ENCODE data around the gene FAM3C.
A peak's percentile ranks its signal among the peaks of the same experiment; 100 is the strongest.

The FAM3C gene

DNA sequence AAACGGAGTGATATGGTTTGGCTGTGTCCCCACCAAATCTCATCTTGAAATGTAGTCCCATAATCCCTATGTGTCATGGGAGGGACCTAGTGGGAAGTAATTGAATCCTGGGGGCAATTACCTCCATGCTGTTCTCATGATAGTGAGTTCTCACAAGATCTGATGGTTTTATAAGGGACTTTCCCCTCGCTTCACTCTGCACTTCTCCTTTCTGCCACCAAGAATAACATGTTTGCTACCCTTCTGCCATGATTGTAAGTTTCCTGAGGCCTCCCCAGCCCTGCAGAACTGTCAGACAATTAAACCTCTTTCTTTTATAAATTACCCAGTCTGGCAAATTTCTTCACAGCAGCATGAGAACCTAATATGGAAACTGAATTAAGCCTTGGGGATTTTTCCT, 19.1 kb downstream of the FAM3C start:
- DNase-seq, result no peak

DNA sequence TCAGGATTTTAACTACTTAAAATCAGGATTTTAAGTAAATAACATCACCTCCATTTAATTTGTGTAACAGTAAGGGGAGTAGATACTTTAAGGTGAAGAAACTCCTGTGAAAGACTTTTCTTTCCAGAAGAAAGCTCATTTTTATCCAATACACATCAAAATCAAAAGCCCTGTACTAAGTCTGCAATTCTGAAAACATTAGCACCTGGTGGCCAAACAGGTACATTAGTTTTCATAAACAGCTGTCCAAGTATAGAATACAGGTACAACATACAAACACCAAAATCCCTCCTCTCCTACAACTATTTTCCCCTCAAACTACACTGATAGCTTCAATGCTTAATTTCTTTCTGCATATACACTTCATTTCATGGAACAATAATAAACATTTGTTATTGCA, 22.9 kb downstream of the FAM3C start:
- no peak for DNase-seq

DNA sequence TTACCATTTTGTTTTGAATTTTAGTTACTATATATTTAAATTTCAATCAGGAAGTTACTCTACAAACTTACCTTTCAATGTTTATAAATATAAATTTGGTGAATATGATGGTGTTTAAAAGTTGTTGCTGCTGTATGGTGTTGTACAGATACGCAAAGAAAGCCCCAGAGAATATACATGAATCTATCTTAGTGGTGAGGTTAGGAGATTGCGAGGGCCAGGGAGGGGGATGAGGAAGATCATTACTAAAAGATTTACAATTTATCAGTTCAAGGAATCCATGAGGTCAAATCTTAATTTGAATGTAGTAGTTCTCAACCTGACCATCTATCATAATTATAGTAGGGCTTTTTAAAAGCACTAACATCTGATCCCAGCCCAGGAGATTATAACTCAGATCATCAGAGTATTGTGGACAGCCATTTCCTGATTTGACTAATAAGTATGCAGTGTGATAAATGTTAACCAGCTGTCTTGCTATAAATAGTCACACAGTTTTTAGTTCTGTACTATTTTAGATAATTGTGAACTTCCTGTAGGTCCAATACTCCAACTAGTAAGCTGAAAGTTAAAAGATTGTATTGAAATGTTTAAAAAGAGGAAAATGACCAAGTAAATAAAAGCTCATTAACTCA, 23.6 kb downstream of the FAM3C start:
- no peak for DNase-seq

DNA sequence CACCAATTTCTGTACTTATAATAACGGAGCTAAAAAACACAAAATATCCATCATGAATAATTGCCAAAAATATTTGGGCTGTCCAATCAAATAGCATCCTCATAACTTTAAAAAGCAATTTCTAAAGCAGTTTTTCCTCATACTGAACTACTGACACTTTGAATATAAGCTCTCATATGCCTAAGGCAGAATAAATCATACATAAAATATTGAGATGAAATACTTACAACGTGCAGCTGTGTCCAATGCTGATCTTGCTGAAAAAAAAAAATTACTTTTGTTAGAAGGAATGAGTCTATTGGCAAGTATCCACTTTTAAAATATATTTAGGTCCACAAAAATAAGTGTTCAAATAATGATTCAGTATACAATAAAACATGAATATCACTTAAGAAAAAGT, 24.2 kb downstream of the FAM3C start:
- no peak for DNase-seq

DNA sequence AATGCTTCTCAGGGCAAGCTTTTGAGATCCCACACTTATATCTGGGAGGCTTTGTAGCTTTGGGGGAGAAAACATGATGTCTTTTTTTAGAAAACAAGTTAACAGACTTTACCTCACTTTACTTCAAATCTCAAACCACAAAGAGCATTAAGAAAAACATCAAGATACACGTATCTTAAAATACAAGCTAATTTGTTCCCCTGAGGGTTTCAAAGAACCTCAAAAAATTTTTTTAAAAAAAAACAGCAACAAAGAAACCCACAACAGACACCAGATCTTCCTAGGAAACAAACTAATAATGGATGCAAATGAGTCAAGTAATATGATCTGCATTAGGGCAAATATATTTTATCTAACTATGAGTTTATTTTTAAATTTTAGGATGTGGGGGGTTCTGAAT, 24.7 kb downstream of the FAM3C start:
- DNase-seq, result no peak

DNA sequence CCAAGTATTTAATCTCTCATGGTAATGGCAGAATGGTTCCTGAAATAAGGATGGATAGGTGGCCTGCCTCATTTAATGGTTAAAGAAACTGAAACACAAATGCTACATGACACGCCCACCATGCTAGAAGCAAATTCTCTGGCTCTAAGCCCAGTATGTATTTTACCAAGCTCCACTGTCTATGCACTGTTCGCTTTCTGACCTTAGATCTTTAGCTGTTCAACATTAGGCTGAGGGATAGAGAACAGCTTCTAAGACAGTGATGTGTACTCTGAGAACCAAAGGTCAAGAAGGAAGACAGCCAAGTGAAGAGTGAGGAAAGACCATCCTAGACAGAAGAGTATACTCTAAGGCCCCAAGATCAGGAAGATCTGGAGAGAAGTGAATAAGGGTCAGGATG, 26.6 kb downstream of the FAM3C start:
- no peak for DNase-seq

DNA sequence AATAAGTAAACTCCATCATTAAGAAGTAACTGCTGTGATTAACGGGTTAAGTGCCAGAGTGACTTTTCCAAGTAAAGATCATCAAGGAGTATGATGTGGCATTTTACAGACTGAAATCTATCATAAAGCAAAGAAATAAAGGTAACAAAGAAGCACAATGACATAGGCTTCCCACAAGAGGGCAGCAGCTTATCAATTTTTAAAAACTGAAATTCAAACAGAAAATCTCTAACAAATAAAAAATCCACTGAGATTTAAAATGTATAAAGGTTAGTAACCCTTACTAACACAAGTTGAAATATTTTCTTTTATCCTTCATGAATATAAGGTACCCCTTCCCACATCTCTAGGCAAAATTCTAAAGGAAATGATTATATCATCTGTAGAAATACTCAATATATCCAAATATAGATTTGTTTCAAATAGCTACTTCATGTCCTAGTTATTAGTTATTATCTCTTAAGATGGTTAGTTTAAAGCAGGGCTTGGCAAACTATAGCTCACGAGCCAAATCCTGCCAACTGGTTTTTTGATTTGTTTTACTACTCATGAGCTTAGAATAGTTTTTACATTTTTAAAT, 29.2 kb downstream of the FAM3C start:
- peak; percentile 25 for DNase-seq

DNA sequence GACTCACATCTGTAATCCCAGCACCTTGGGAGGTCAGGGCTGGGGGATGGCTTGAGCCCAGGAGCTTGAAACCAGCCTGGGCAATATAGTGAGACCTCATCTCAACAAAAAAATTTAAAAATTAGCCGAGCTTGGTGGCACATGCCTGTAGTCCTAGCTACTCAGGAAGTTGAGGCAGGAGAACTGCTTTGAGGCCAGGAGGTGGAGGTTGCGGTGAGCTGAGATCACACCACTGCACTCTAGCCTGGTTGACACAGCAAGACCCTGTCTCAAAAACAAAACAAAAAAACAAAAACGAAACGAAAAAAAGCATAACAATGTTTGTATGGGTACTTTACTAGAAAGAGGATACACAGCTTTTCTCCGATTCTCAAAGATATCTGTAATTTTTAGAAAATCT, 35.5 kb downstream of the FAM3C start:
- DNase-seq, result no peak

DNA sequence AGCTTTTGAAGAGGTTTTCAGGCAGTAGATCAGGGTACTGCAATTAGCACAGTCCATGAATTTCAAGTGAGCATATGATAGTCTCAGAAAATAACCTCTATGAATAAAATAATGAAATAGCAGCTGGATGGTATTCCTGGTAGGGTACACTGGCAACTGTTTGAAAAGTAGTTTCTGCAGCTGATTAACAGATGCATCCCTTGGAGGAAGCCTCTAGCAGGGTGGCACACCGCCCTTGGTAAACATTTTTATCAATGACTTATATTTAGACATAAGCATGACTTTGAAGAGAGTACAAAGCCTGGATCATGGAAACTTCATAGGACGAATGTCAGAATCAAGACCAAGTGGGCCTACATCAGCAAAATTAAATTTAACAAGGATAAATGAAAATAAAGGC, 40.5 kb downstream of the FAM3C start:
- DNase-seq, result peak; percentile 73

DNA sequence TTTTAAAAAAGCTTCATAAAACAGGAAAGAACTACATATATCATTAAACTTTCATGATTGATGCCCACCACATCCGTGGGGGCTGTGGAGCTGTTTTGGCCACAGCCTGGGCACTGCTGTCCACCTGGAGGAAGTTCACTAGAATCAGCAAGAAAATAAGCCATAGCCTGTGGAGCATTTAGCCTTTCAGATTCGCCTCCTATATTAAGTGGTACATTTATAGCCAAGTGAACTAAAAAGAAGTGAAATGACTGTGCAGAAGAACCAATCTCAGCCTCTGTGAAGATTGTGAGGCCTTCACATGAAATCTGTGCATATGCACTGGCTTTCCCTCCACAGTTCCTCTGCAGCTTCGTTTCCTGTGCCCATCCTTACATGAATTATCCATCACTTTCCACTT, 43.8 kb downstream of the FAM3C start:
- no peak for DNase-seq

DNA sequence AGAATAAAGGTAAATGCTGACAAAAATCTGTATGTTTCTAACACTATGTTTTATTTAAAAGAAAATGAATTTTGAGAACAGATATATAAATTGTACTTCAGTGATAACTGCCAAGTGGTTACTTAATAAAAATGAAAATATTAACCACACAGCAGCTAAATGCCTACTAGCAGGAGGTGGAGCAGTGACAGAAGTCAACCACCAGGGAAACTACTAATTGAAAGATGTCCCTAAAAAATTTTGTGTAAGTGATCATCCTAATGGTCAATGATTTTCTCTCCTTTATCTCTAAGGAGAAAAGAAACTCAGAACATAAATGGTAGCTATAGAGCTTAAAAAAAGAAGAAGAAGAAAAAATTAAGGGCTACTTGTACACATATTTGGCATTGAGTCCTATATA, 44.4 kb downstream of the FAM3C start:
- no peak for DNase-seq

DNA sequence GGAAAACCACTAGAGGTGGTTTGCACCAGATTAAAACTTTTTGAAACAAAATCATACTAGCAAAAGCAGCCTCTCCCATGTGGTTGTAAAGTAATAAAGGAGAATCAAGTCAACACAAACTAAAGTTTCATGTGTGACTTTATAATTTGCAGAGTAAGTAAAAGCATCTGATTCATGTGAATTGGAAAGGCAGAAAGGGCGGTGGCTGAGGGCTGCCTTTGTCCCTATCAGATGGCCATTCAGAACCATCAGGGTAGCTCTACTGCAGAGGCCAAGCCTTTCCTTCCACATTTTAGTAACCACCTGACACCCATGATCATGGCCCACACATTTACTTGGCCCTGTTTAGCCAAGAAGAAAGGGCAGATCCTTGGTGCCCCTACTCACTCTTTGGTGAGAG, 51.6 kb downstream of the FAM3C start:
- no peak for DNase-seq

DNA sequence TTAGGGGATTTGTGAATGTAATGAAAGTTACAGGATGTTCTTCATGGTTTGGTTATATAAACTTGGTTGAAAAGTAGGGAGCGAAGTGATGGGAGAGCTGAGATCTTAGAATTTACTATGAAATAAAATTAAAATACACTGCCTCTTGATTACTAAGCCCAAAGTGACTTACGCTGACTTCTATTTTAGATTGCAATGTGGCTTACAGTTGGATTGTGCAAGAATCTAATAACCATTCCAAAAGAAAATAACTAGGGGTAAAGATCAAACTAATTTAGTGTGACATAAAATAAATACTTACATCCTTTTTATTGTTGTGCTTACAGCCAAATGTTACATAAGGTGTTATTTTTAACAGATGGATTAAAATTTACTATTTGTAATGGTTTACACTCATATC, 52.0 kb downstream of the FAM3C start:
- DNase-seq, result no peak

DNA sequence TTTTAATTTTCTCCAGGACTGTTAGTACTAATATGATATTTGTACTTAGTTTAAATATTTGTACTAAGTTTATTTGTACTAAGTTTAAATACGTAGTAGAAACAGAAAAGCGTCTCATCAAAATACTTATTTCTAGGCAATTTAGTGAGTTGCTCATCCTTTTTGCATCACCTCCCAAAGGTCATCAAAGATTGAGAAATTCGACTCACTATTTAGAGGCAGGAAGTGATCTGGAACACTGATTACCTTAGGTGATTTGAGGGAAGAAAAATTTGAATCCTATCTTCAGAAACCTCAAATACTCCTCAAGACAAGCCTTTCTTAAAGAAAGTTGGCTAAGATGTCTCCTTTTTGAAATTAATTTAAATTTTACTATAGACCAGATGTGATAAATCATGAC, 52.8 kb downstream of the FAM3C start:
- DNase-seq, result no peak

DNA sequence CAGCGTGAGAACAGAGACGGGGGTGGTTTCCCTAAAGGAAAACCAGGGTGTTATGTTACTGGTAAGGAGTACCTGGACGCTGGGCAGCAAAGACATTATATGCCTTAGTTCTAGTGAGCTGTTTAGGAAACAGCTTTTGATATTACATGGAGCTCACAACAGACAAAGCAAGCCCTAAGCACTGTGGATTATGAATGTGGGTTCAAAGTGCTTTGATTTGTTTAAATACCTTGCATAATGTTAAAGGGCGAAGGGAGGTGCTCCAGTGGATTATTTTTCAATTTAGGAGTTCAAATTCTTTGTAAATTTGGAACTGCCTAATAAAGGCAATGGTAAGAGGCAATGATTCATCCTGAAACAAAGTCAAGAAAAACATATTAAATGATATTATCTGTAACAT, 53.5 kb downstream of the FAM3C start:
- no peak for DNase-seq

DNA sequence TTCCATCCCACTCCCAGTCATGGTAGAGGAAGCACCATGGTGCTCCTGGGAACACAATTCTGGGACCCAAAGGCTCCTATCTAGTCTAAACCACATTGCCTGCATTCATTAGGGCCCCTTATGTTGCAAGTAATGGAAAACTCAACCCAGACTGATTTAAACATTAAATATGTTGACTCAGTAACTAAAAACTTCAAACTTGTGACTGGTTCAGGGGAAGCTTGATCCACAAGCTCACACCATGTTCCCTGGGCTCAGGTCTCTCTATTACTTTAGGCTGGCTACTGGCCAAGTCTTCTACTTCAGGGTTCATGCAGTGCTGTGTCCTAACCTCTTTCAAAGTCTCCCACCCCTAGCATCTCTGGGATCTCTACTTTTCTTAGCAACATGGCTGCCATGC, 54.2 kb downstream of the FAM3C start:
- DNase-seq, result no peak

DNA sequence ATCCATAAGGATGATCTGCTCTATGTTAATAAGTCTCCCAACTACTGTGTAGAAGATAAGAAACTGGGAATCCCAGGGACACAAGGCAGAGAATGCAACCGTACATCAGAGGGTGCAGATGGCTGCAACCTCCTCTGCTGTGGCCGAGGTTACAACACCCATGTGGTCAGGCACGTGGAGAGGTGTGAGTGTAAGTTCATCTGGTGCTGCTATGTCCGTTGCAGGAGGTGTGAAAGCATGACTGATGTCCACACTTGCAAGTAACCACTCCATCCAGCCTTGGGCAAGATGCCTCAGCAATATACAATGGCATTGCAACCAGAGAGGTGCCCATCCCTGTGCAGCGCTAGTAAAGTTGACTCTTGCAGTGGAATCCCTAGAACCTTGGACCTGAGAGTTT, 57.0 kb downstream of the FAM3C start:
- no peak for DNase-seq

DNA sequence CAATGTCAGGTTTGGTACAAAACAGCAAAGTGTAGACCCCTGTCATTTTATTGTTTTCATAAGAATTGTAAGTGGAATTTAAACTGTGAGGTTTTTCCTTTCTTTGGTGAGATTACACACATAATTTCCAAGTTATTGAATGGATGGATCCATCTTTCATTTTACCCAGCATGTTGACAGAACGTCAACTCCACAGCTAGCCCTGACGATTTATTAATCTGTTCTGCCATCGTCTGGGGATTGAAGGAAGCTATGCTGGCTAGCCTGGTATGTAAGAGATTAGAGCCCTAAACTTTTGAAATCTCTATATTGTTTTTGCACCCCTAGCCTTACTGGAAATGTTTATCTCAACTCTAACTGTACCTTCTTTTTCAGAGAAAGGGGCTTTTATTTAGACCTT, 58.7 kb downstream of the FAM3C start:
- DNase-seq, result no peak

DNA sequence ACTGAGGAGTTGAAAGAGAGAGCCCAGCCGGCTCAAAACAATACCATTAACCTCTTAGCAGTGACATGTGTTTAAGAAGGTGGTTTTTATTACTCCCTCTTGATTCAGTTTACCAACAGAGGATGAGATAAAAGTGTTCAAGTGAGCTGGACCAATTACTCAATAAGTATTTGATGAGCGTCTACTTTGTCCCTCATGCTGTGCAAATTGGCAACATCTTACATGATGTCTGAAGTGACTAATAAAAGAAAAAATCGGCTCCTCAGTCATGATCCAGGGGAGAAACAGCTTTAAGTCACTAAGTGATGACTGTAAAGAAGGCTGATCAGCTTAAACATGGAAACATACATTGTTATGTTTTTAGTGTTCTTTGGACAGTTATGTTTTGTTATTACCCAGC, 59.5 kb downstream of the FAM3C start:
- no peak for DNase-seq

DNA sequence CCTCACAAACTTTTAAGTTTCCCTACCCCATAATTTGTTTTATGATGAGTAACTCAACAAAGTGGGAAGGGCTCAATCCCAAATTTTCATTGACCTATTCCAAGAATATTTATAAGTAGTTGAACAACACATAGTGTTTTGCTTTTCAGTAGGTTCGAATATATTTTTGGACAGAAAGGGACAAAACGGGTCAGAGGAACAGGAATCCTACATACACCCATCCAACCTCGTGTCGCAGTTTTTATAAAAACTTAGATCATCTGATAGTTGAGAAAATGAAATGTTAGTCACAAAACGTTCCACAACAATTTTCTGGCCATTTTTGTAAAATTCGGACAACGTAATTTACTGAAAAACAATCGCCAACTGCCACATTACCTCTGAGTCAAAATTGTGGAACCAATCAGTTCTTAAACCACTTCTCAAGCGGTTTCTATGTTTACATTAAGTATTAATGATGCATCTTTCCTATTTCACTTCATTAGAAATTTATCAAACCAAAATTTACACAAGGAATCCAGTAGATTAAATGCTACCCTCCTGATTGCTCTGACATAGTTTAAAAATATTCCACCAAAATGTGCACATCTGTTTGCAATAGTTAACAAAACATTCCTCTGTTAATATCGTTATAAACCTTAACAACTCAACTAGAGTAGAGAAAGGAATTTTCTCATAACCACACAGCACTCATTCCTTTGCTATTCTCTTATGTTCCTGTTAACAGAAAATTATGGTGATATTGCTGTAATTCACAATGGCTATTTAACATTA, 61.0 kb downstream of the FAM3C start:
- DNase-seq, result no peak

DNA sequence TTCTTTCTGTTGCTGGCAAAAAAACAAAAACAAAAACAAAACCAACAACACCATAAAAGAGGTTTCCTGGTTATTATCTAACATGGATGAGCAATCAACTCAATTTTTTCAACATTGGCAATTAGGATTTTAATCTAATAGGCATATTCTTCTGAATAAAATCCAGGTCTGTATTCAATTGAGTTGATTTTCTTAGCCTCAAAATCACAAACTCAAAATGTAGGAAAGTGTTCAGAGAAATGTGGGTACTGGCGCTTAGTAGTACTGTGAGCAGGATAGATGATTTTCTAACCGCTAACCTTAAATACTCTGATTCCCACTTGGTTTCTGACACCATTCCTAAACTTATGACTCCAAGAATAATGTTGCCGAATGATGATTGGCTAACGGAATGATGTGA, 61.7 kb downstream of the FAM3C start:
- DNase-seq, result no peak

DNA sequence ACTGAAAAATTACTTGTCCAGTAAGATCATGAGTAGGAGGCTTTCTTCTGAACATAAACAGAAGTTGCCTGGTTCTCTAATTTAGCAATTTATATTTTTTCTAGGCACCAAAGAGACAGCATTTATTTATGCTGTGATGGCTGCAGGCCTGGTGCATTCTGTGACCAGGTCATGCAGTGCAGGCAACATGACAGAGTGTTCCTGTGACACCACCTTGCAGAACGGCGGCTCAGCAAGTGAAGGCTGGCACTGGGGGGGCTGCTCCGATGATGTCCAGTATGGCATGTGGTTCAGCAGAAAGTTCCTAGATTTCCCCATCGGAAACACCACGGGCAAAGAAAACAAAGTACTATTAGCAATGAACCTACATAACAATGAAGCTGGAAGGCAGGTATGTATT, 64.5 kb downstream of the FAM3C start:
- DNase-seq, result no peak

DNA sequence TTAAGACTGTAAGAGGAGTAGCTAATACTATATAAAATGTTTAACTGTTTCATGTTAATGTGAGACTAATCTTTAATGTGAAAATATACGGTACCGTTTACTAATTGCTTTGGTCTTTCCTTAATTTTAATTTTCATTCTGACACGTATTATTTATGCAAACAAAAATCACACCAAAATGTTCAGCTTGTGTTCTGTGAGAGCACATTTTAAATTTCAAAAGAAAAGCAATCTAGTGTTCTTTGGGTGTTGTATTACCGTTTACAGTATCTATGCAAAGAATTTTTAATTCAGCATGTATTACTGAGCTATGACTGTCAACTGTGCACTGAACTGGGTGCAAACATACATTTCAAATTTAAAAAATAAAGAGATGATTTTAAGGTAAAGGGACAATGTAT, 65.1 kb downstream of the FAM3C start:
- no peak for DNase-seq

DNA sequence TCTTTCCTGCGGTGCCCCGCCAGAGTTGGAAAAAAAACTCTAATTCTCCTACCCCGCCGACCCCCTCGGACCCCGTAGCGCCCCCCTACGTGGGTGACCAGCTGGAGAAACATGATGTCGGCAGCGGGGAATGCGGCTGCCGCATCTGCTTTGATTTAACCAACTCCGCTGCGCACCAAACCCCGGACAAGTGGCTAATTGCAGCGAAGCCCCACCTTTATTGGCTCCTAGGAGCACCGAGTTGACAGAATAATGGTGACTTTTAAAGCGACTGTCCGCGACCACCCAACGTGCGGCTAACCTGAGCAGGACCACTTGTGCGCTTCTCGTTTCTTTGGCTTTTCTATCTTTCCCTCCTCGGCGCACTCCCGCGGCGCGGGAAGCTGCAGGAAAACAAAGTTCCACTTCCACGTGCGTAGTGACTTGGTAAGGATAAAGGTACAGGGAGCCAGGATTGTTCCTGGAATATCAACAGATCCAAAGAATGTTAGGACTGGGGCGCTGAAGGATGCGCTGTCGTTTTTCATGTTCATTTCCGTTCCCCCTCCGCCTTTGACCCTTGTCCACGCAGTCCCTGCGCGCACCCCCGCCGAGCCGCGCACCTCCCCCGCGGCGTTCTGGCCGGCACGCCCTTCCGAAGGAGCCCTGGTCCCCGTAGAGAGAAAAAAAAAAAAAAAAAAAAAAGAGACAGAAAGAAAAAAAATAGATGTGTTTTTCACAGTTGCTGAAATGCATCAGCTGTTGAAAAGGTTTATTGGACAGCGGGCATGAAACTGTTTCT, 65.9 kb downstream of the FAM3C start:
- DNase-seq, result no peak

Data from DMS79 treated with DMSO at 0.1 percent for 48 hours (cell line).